Measurements from ENCODE around the gene COL9A3.

The COL9A3 gene

DNA sequence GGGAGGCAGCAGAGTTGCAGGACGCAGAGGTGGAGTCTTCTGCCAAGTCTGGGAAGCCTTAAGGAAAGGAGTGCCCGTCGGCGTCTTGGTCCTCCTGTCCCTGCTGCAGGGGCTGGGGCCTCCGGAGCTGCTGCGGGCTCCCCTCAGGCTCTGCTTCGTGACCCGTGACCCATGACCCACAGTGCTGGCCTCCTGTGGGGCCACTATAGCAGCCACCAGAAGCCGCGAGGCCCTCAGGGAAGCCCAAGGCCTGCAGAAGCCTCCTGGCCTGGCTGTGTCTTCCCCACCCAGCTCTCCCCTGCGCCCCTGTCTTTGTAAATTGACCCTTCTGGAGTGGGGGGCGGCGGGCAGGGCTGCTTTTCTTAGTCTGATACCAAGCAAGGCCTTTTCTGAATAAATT lies 3.3 kb upstream of the COL9A3 start:
- FAIRE-seq (no peak), DNase-seq (ENCODE audit: insufficient read length, low spot score) (no peak)
- TF ChIP-seq POLR2AphosphoS5 (IDR thresholded peaks at IDR 0.05; ENCODE audit: low read depth, low read length) (no peak), TAF1 (IDR thresholded peaks at IDR 0.05; ENCODE audit: low read depth, low read length) (no peak), POLR2A (IDR thresholded peaks at IDR 0.05; ENCODE audit: low read depth, low read length) (no peak), PAX5 (IDR thresholded peaks at IDR 0.05; ENCODE audit: insufficient read depth, low read length, severe bottlenecking) (no peak), SPI1 (IDR thresholded peaks at IDR 0.05; ENCODE audit: low read depth, low read length) (no peak), POU2F2 (IDR thresholded peaks at IDR 0.05; ENCODE audit: low read depth, low read length) (no peak)

DNA sequence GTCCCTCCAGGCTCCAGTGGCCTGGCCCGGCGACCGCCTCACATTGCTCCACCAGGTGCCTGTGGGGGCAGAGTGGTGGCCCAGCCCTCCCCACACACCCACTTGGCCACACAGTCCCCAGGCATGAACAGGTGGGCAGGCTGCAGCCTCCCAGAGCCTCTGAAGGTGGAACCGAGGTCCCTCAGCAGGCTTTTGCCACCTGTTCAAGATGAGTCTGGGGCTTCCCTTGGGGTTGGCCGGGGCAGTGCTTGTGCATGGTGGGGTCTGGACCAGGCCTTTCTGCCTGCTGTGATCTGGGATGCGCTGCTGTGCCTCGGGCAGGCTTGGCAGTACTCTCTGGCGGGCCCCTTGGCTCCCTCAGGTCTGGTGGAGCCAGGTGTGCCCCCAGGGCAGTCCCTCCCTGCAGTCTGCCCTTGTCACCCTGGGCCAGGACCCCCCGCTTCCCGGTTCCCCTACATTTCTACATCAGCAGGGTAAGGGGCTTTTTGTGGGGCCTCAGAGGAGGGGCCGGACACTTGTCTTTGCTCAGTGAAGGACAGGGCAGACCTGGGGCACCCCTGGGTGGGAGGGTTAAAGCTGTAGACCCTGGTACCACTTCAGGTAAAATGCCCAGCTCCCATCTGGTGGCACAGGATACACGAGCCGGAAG lies 2.7 kb upstream of the COL9A3 start:
- TF ChIP-seq TAF1 (IDR thresholded peaks at IDR 0.05; ENCODE audit: low read depth, low read length) (no peak), PAX5 (IDR thresholded peaks at IDR 0.05; ENCODE audit: insufficient read depth, low read length, severe bottlenecking) (no peak), POLR2A (IDR thresholded peaks at IDR 0.05; ENCODE audit: low read depth, low read length) (no peak), SPI1 (IDR thresholded peaks at IDR 0.05; ENCODE audit: low read depth, low read length) (no peak), POLR2AphosphoS5 (IDR thresholded peaks at IDR 0.05; ENCODE audit: low read depth, low read length) (no peak), POU2F2 (IDR thresholded peaks at IDR 0.05; ENCODE audit: low read depth, low read length) (no peak)
- DNase-seq (ENCODE audit: insufficient read length, low spot score) (no peak), FAIRE-seq (no peak)

DNA sequence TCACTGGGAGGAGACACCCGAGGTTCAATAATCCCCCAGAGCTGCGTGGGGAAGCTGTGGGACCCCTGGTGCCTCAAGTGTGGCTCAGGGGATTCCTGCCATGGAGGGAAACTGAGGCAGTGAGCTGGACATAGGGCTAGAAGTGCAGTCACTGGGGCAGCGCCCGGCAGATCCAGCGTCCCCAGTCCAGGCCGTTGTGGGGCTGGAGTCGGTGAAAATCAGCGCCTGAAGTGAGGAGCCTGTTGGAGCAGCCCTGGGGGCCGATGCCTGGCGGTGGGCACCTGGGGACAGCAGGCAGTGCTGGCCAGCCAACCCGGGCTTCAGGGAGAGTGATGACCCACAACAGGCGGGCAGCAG lies 2.2 kb upstream of the COL9A3 start:
- DNase-seq (ENCODE audit: insufficient read length, low spot score): no peak
- TF ChIP-seq SPI1 (IDR thresholded peaks at IDR 0.05; ENCODE audit: low read depth, low read length) (no peak), POLR2AphosphoS5 (IDR thresholded peaks at IDR 0.05; ENCODE audit: low read depth, low read length) (no peak; the same call in 1 of the 2 replicates), TAF1 (IDR thresholded peaks at IDR 0.05; ENCODE audit: low read depth, low read length) (no peak)
- no peak for FAIRE-seq

DNA sequence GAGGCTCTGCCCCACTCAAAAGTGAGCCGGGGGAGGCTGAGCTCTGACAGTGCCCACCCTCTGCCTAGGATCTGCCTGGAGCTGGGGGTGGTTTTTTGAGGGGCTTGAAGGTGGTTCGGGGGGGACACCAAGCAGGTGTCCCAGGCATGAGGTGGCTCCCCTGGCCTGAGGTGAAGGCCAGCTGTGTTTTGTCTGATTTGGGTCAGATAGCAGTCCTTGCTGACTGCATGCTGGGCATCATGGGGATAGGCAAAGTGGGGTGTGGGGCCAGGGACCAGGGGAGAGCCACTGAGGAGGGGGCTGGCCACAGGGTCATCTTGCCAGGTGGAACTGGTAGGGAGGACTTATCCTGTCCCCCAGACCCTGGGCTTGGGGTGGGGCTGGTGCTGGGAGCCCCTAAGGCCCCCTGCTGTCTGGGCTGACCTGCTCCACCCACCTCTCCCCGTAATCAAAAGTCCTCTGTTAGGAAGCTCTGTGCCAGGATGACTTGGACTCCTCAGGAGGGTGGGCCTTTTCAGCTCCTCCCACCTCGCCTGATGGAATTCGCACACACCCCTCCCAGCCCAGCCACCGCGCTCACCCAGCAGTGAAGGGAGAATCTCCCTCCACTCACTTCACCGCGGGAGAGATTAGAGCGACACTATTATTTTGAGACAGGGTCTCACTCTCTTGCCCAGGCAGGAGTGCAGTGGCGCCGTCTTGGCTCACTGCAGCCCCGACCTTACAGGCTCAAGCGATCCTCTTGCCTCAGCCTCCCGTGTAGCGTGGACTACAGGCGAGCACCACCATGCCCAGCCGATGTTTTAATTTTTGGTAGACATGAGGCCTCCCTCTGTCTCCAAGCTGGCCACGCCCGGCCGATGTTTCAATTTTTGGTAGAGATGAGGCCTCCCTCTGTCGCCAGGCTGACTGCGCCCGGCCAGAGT lies 1.5 kb upstream of the COL9A3 start:
- DNase-seq (ENCODE audit: insufficient read length, low spot score): no peak

DNA sequence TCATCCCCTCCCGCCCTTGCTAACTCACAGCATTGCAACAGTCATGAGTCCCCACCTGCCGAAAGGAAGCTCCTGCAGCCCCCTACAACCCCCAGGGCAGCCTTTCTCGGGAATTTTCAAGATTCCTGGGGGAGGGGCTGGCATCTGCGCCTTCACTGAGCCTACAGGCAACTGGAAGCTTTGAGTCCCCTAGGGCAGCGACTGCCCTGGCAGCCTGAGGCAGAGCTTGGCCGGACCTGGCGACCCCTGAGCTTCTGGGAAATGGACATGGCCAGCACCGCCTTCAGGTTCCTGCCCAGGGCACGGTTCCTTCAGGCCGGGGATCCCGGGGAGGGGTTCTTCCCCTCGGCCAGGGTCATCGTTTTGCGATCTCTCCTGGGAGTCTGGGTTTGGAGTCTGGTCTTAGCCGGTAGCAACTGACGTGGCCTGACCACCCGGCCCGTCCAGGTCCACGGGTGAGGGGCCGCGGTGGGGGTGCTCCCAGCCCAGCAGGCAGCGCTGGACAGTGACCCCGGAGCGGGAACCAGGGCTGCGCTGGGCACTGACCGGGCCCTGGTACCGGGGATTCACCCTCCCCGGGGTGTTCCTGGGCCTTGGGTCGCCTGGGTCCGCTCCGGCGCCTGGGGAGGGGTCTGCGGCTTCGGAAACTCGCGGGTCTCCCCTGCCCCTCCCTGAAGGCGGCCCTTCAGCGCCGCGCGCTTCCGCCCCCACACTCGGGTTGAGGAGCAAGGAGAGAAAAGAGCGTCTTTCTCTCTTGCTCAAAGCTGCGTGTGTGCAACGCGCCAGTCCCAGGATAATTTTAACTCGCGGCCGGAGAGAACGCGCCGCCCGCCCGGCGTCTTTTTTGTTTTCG lies 593 bp upstream of the COL9A3 start:
- FAIRE-seq (no peak), DNase-seq (ENCODE audit: insufficient read length, low spot score) (no peak)
- TF ChIP-seq PAX5 (IDR thresholded peaks at IDR 0.05; ENCODE audit: insufficient read depth, low read length, severe bottlenecking) (no peak), POLR2A (IDR thresholded peaks at IDR 0.05; ENCODE audit: low read depth, low read length) (no peak), TAF1 (IDR thresholded peaks at IDR 0.05; ENCODE audit: low read depth, low read length) (no peak), SPI1 (IDR thresholded peaks at IDR 0.05; ENCODE audit: low read depth, low read length) (no peak), POU2F2 (IDR thresholded peaks at IDR 0.05; ENCODE audit: low read depth, low read length) (no peak), POLR2AphosphoS5 (IDR thresholded peaks at IDR 0.05; ENCODE audit: low read depth, low read length) (no peak)

More for the DNA sequence above, 1.5 kb upstream of the COL9A3 start:
- TF ChIP-seq POLR2AphosphoS5 (IDR thresholded peaks at IDR 0.05; ENCODE audit: low read depth, low read length) (no peak; the same call in 1 of the 2 replicates), POU2F2 (IDR thresholded peaks at IDR 0.05; ENCODE audit: low read depth, low read length) (no peak), POLR2A (IDR thresholded peaks at IDR 0.05; ENCODE audit: low read depth, low read length) (no peak), TAF1 (IDR thresholded peaks at IDR 0.05; ENCODE audit: low read depth, low read length) (no peak), SPI1 (IDR thresholded peaks at IDR 0.05; ENCODE audit: low read depth, low read length) (no peak), PAX5 (IDR thresholded peaks at IDR 0.05; ENCODE audit: insufficient read depth, low read length, severe bottlenecking) (no peak)
- no peak for FAIRE-seq

DNA sequence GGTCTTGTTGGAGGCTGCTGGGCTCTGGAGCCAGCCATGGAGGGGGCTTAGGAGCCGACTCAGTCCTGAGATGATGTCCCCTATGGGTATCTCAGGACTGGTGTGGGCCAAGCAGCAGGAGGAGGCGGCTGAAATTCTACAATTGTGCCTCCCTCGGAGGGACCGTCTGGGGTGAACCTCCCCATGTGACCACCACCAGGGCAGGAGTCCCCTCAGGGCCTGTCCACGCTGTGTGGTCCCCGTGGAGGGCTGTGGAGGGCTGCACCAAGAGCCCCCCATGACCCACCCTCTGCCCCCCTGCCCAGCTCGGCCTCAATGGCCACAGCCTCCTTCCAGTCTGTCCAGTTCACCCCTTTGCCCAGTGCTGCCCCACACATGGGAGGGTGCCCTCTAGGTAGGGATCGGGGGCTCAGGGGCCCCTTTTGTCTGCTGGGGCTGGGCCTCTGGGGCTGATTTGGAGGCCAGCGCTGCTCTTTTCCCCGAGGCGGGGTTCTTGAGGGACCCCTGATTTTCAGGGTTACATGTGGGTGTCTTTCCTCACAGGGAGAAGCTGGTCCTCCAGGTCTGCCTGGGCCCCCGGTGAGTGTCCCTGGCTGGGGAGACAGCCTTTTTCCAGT lies 1.2 kb downstream of the COL9A3 start:
- TF ChIP-seq POLR2A (IDR thresholded peaks at IDR 0.05; ENCODE audit: low read depth, low read length) (no peak), TAF1 (IDR thresholded peaks at IDR 0.05; ENCODE audit: low read depth, low read length) (no peak), POU2F2 (IDR thresholded peaks at IDR 0.05; ENCODE audit: low read depth, low read length) (no peak), SPI1 (IDR thresholded peaks at IDR 0.05; ENCODE audit: low read depth, low read length) (no peak), PAX5 (IDR thresholded peaks at IDR 0.05; ENCODE audit: insufficient read depth, low read length, severe bottlenecking) (no peak), POLR2AphosphoS5 (IDR thresholded peaks at IDR 0.05; ENCODE audit: low read depth, low read length) (no peak)
- DNase-seq (ENCODE audit: insufficient read length, low spot score) (no peak), FAIRE-seq (no peak)

DNA sequence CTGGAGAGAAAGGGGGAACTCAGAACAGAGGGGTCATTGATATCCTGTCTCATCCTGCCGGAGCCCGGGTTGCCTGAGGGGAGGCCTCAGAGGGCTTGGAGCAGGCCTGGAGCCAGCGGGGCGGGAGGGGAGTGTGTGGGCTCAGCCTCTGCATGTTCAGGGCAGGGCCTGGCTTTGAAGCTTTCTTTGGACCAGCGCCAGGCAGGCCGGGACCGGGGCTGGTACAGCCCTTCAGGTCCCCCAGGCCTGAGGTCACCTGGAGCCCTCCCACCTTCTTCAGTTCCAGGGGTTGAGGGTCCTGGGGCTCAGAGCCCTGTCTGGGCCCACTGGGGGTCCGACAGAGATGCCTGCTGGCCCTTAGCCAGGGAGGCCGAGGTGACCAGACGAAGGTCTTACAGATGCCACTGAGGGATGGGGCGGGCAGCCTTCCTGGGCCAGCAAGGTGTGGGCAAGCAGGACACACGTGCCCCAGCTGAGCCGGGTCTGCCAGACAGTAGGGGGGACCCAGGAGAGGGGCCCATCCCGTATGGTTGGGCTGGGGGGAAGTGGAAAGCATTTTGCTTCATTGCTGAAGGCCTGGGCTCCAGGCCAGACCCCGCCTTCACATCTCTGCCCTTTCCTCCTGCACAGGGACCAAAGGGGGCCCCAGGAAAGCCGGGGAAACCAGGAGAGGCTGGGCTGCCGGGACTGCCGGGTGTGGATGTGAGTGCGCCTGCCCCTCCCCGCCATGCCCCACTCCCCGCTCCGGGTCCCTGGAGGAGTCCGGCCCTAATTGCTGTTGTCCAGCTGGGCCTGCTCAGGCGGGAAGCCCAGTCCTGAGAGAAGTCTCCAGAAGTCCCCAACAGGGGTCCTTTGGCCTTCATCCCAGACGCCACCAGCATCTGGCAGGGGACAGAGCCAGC lies 2.0 kb downstream of the COL9A3 start:
- TF ChIP-seq SPI1 (IDR thresholded peaks at IDR 0.05; ENCODE audit: low read depth, low read length) (no peak), POU2F2 (IDR thresholded peaks at IDR 0.05; ENCODE audit: low read depth, low read length) (no peak), PAX5 (IDR thresholded peaks at IDR 0.05; ENCODE audit: insufficient read depth, low read length, severe bottlenecking) (no peak), POLR2AphosphoS5 (IDR thresholded peaks at IDR 0.05; ENCODE audit: low read depth, low read length) (no peak)
- FAIRE-seq: no peak
- DNase-seq (ENCODE audit: insufficient read length, low spot score): no peak

Measured in GM12891 (cell line).